ENCODE results near the gene SLC29A3.
"Not testable (repeated sequence)": the region's sequence is repeated elsewhere in the genome, so short reads cannot be mapped to it uniquely, and the experiment has no call there.

The SLC29A3 gene

DNA sequence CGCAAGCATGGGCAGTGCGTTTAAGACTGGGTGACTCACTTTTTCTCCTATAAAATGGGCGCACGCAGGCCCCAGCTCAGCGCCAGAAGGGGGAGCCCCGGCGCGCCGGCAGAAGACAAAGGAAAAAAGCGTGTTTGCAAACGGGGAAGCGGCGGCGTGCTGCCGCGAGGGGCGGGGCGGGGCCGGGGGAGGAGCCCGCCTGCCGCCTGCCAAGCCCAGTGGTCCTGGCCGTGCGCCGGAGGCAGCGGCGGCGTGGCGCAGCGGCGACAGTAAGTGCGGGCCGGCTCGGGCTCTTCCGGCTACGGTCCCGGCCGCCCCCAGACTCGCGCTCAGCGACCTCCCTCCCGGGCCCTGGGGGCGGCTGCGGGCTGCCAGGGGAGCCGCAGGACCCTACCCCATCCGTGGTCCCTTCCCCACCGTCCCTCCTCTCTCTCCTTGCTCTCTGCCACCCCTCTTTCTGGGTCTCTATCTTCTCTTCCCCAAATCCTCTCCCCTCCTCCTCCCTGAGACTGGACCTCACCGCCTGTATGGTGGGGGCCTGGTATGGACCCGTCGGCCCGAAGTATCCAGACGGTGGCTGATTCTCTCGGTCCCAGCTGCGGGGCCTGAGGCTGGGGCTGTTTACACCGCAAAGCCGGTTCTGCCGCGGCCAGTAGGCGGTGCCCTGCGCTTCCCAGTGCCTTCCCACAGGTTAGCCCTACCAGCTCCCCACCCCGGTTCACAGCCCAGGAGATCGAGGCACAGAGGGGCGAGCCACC lies at the start of gene SLC29A3:
SLC29A3 (plus strand) TSS at position 218 of the 758 bp plus-strand sequence; CDS start at position 269, 51 bp downstream.
- TF ChIP-seq FOXP2 (optimal IDR thresholded peaks at IDR 0.05; ENCODE audit: control extremely low read depth, extremely low read length, insufficient read depth) (peak; percentile 60), POLR2AphosphoS5 (IDR thresholded peaks at IDR 0.05; ENCODE audit: borderline replicate concordance, low read depth, low read length) (no peak)
- Histone ChIP-seq H3K36me3 (ENCODE audit: insufficient read depth, low read length) (no peaks in the 10 kb centered on the region), H3K4me3 (peak within 1 kb of the TSS; percentile 81), H3K27ac (no peak within 1 kb of the TSS), H3K9ac (ENCODE audit: insufficient read length) (no peak within 1 kb of the TSS), H3K9me3 (ENCODE audit: low read depth, low read length) (no peaks in the 10 kb centered on the region)
- DNase-seq (ENCODE audit: low read depth, low spot score), result no peak

GRCh38 chr10:71269301-71270288 lies 49.5 kb upstream of the SLC29A3 start:
- H3K4me3 ChIP-seq, result no peak overlapping the region
- no peaks in the 10 kb centered on the region for H3K9me3 ChIP-seq (ENCODE audit: low read depth, low read length)
- H3K9ac ChIP-seq (ENCODE audit: insufficient read length), result no peak overlapping the region
- H3K27ac ChIP-seq, result peak overlapping the region; percentile 57
- no peak for DNase-seq (ENCODE audit: low read depth, low spot score)
- H3K36me3 ChIP-seq (ENCODE audit: insufficient read depth, low read length), result no peaks in the 10 kb centered on the region
- TF ChIP-seq FOXP2 (optimal IDR thresholded peaks at IDR 0.05; ENCODE audit: control extremely low read depth, extremely low read length, insufficient read depth), result no peak

GRCh38 chr10:71270301-71271220 lies 48.5 kb upstream of the SLC29A3 start:
- no peak overlapping the region for H3K27ac ChIP-seq
- no peak for DNase-seq (ENCODE audit: low read depth, low spot score)

GRCh38 chr10:71271662-71272055 lies 47.4 kb upstream of the SLC29A3 start:
- no peak for DNase-seq (ENCODE audit: low read depth, low spot score)
- H3K9me3 ChIP-seq (ENCODE audit: low read depth, low read length), result no peaks in the 10 kb centered on the region

More at GRCh38 chr10:71270301-71271220, 48.5 kb upstream of the SLC29A3 start:
- no peak overlapping the region for H3K9ac ChIP-seq (ENCODE audit: insufficient read length)
- no peak for TF ChIP-seq POLR2AphosphoS5 (IDR thresholded peaks at IDR 0.05; ENCODE audit: borderline replicate concordance, low read depth, low read length)
- TF ChIP-seq EZH2 (IDR thresholded peaks at IDR 0.05), result no peak
- TF ChIP-seq FOXP2 (optimal IDR thresholded peaks at IDR 0.05; ENCODE audit: control extremely low read depth, extremely low read length, insufficient read depth), result no peak
- H3K4me3 ChIP-seq, result no peak overlapping the region
- no peaks in the 10 kb centered on the region for H3K9me3 ChIP-seq (ENCODE audit: low read depth, low read length)
- no peaks in the 10 kb centered on the region for H3K36me3 ChIP-seq (ENCODE audit: insufficient read depth, low read length)

GRCh38 chr10:71272056-71272771 lies 46.8 kb upstream of the SLC29A3 start:
- TF ChIP-seq FOXP2 (optimal IDR thresholded peaks at IDR 0.05; ENCODE audit: control extremely low read depth, extremely low read length, insufficient read depth) (no peak), POLR2AphosphoS5 (IDR thresholded peaks at IDR 0.05; ENCODE audit: borderline replicate concordance, low read depth, low read length) (no peak), EZH2 (IDR thresholded peaks at IDR 0.05) (no peak)
- Histone ChIP-seq H3K4me3 (no peak overlapping the region), H3K9me3 (ENCODE audit: low read depth, low read length) (no peaks in the 10 kb centered on the region), H3K9ac (ENCODE audit: insufficient read length) (no peak overlapping the region), H3K27ac (no peak overlapping the region), H3K36me3 (ENCODE audit: insufficient read depth, low read length) (no peaks in the 10 kb centered on the region)
- no peak for DNase-seq (ENCODE audit: low read depth, low spot score)

More at GRCh38 chr10:71271662-71272055, 47.4 kb upstream of the SLC29A3 start:
- TF ChIP-seq POLR2AphosphoS5 (IDR thresholded peaks at IDR 0.05; ENCODE audit: borderline replicate concordance, low read depth, low read length), result no peak
- no peak for TF ChIP-seq FOXP2 (optimal IDR thresholded peaks at IDR 0.05; ENCODE audit: control extremely low read depth, extremely low read length, insufficient read depth)
- no peak for TF ChIP-seq EZH2 (IDR thresholded peaks at IDR 0.05)
- Histone ChIP-seq H3K4me3 (no peak overlapping the region), H3K36me3 (ENCODE audit: insufficient read depth, low read length) (no peaks in the 10 kb centered on the region), H3K27ac (no peak overlapping the region), H3K9ac (ENCODE audit: insufficient read length) (no peak overlapping the region)

GRCh38 chr10:71272974-71273373 lies 46.1 kb upstream of the SLC29A3 start:
- not testable (repeated sequence) for H3K4me3 ChIP-seq; H3K27ac ChIP-seq; DNase-seq (ENCODE audit: low read depth, low spot score)

DNA sequence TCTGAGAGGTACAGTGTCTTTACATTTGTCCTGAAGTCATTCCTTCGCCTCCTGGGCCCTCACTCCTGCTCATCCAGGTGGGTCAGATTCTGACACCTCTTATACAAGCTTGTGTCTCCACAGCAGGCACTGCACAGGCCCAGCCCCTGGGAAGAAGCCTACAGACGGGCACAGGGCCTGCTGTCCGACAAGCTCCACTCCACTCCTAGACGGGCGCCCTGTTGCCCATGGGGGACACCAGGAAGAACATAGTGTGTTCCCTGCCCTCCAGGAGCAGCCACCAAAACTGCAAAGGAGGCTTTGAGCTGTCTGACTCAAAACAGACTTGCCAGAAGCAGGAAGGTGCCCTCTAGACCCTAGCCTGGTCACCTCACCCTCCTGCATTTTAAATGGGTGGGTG lies 45.6 kb upstream of the SLC29A3 start:
- DNase-seq (ENCODE audit: low read depth, low spot score), result no peak
- no peaks in the 10 kb centered on the region for H3K36me3 ChIP-seq (ENCODE audit: insufficient read depth, low read length)
- H3K4me3 ChIP-seq, result no peak overlapping the region
- no peak overlapping the region for H3K27ac ChIP-seq
- H3K9me3 ChIP-seq (ENCODE audit: low read depth, low read length), result no peaks in the 10 kb centered on the region
- no peak for TF ChIP-seq FOXP2 (optimal IDR thresholded peaks at IDR 0.05; ENCODE audit: control extremely low read depth, extremely low read length, insufficient read depth)
- no peak for TF ChIP-seq POLR2AphosphoS5 (IDR thresholded peaks at IDR 0.05; ENCODE audit: borderline replicate concordance, low read depth, low read length)
- no peak for TF ChIP-seq EZH2 (IDR thresholded peaks at IDR 0.05)
- H3K9ac ChIP-seq (ENCODE audit: insufficient read length), result no peak overlapping the region

More at GRCh38 chr10:71272974-71273373, 46.1 kb upstream of the SLC29A3 start:
- H3K36me3 ChIP-seq (ENCODE audit: insufficient read depth, low read length); H3K9me3 ChIP-seq (ENCODE audit: low read depth, low read length); H3K9ac ChIP-seq (ENCODE audit: insufficient read length): not testable (repeated sequence)

All from SK-N-MC (cell line).